Right cardiac atrium (tissue), 5 donors: ENCODE results near the gene PGF. TPM values are rescaled to one million over a fixed set of nuclear protein-coding genes. Genes with fewer than 3 reads are reported as not detected.

ENCODE experiments used
- ATAC-seq, 2 donors: fragments of 200-7000 bp; cut with Tn5 transposase; one replicate each; pipeline versions ENCODE4 v1.8.0 to v1.9.1; 2020; ENCODE audit warnings: moderate library complexity in 2 of 2, mild to moderate bottlenecking in 1 of 2
- DNase-seq, 3 donors: peaks; one replicate each; pipeline ENCODE4 v3.0.0-alpha.2; 2020
- H3K27ac ChIP-seq: one replicate; pipeline ENCODE4 v1.5.1; 2013; ENCODE audit warnings: mild to moderate bottlenecking, low read length, control low read depth, moderate library complexity
- H3K27me3 ChIP-seq: one replicate; pipeline ENCODE4 v1.6.1; 2013; ENCODE audit not compliant: control insufficient read depth, insufficient read depth
- H3K4me1 ChIP-seq: one replicate; pipeline ENCODE4 v1.6.1; 2013; ENCODE audit warnings: low read length; ENCODE audit not compliant: control insufficient read depth, insufficient read depth
- H3K4me3 ChIP-seq: one replicate; pipeline ENCODE4 v1.5.1; 2013; ENCODE audit warnings: low read length, control low read depth
- H3K9me3 ChIP-seq: one replicate; pipeline ENCODE4 v1.6.1; 2013; ENCODE audit warnings: low read length; ENCODE audit not compliant: control insufficient read depth
- WGBS: extraction: QIAGEN DNeasy Blood & Tissue Kit; methylation state at CpG from one replicate; pipeline ENCODE4 v1.1.7; 2013; 5-methylcytosine and 5-hydroxymethylcytosine counted together
- intact Hi-C, 4 donors: fragments of 100-400 bp; cut with DNase I; formaldehyde crosslinking; loops; one replicate each; pipeline versions ENCODE4 v1.11.0 to v1.14.0; 2022 to 2023
- polyA plus RNA-seq: library from polyadenylated mRNA; stranded (reverse); fragments of 200-250 nt; gene quantifications from one replicate; pipeline ENCODE4 v1.2.3, GENCODE V29; 2013
- total RNA-seq, 4 donors: library from RNA; stranded (reverse); fragmentation: NEBNext Ultra II Directional; extraction: Animal tissue kit (Norgen Biotek cat#: 25700); gene quantifications; one replicate each; pipeline ENCODE4 v1.2.1, GENCODE V29; 2021
- donor health status: healthy with polysubstance abuse.
- donor health status: DM: no; HTN: yes; CAD: no.
- donor health status: DM: no; HTN: no; CAD: no.
- donor health status: DM: no; HTN: yes; CAD: no; lungs with severe emphysema.
- donor health status: DM: yes; HTN: yes; CAD: no.

The PGF gene
- total and polyA plus RNA-seq, 5 donors: 2.9 to 5.9 (median 4.2) TPM

GRCh38 chr14:74956027-74956279, 556 bp upstream of the PGF start:
- H3K4me3 ChIP-seq: no peak overlapping the region
- WGBS: 81% methylated on average over 9 of the region's 9 CpGs
- intact Hi-C loops: no loop called here
- H3K4me1 ChIP-seq: no peaks in the 10 kb centered on the region
- no peaks in the 10 kb centered on the region for H3K9me3 ChIP-seq
- DNase-seq: no peak
- no peak for ATAC-seq
- H3K27ac ChIP-seq: no peak overlapping the region
- no peaks in the 10 kb centered on the region for H3K27me3 ChIP-seq

- no peaks in the 10 kb centered on the region for H3K4me1 ChIP-seq
- intact Hi-C loops: no loop called here
- H3K9me3 ChIP-seq: no peaks in the 10 kb centered on the region
- H3K27me3 ChIP-seq: no peaks in the 10 kb centered on the region
- ATAC-seq (peak; percentile 4 to 6), DNase-seq (no peak)
- peak overlapping the region; percentile 48 for H3K4me3 ChIP-seq
- H3K27ac ChIP-seq: no peak overlapping the region
- 5% methylated on average over 3 of the region's 3 CpGs for WGBS
Observed at GRCh38 chr14:74954947-74955228, 509 bp downstream of the PGF start.

- ATAC-seq (peak in 1 of 2 donors; percentile 3), DNase-seq (peak in 2 of 3 donors; percentile 74 to 75)
- Histone ChIP-seq H3K4me1 (no peaks in the 10 kb centered on the region), H3K27me3 (no peaks in the 10 kb centered on the region), H3K9me3 (no peaks in the 10 kb centered on the region), H3K27ac (no peak overlapping the region), H3K4me3 (peak overlapping the region; percentile 48)
- intact Hi-C loops: no loop called here
- 35% methylated on average over 18 of the region's 18 CpGs for WGBS
Observed at GRCh38 chr14:74954232-74954946, 1.0 kb downstream of the PGF start.

DNA sequence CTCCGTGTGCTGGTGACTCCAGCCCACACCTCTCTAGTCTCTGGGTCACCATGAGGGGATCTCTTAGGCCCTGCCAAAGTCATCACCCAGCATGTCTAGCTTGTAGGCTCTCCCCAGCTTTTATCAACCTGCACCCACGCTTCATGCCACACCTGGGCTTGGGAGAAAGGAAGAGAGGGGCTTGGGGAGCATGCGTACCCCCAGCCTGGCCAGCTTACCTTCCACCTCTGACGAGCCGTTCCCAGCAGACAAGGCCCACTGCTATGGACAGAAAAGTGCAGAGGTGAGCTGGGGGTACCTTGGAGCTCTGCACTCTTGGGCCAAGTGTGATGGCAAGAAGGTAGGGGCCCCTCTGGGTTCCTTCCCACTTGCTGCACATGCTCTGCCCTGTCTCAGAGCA, 1.7 kb downstream of the PGF start:
- no peak for ATAC-seq
- no peak for DNase-seq
- H3K4me1 ChIP-seq: no peaks in the 10 kb centered on the region
- H3K9me3 ChIP-seq: no peaks in the 10 kb centered on the region
- no peak overlapping the region for H3K27ac ChIP-seq
- 80% methylated on average over 5 of the region's 5 CpGs for WGBS
- H3K27me3 ChIP-seq: no peaks in the 10 kb centered on the region
- intact Hi-C loops: no loop called here
- no peak overlapping the region for H3K4me3 ChIP-seq

- 87% methylated on average over 18 of the region's 18 CpGs for WGBS
- intact Hi-C loops: no loop called here
- DNase-seq (no peak), ATAC-seq (no peak)
- H3K27me3 ChIP-seq: no peaks in the 10 kb centered on the region
- no peak overlapping the region for H3K27ac ChIP-seq
- H3K4me3 ChIP-seq: no peak overlapping the region
- H3K4me1 ChIP-seq: no peaks in the 10 kb centered on the region
- H3K9me3 ChIP-seq: no peaks in the 10 kb centered on the region
Observed at GRCh38 chr14:74952697-74953484, 2.5 kb downstream of the PGF start.

- no peaks in the 10 kb centered on the region for H3K4me1 ChIP-seq
- no peaks in the 10 kb centered on the region for H3K9me3 ChIP-seq
- no peak overlapping the region for H3K4me3 ChIP-seq
- no peak overlapping the region for H3K27ac ChIP-seq
- 78% methylated on average over 6 of the region's 6 CpGs for WGBS
- intact Hi-C loops: no loop called here
- ATAC-seq (no peak), DNase-seq (no peak)
- H3K27me3 ChIP-seq: no peaks in the 10 kb centered on the region
Observed at GRCh38 chr14:74952180-74952665, 3.2 kb downstream of the PGF start.

- no peaks in the 10 kb centered on the region for H3K4me1 ChIP-seq
- no peak overlapping the region for H3K4me3 ChIP-seq
- no peak for DNase-seq
- no peak overlapping the region for H3K27ac ChIP-seq
- no peaks in the 10 kb centered on the region for H3K9me3 ChIP-seq
- intact Hi-C loops: no loop called here
- no peak for ATAC-seq
- 63% methylated on average over 15 of the region's 15 CpGs for WGBS
- H3K27me3 ChIP-seq: no peaks in the 10 kb centered on the region
Observed at GRCh38 chr14:74951443-74952179, 3.8 kb downstream of the PGF start.

- 74% methylated on average over 9 of the region's 9 CpGs for WGBS
- no peak overlapping the region for H3K4me3 ChIP-seq
- intact Hi-C loops: no loop called here
- H3K27me3 ChIP-seq: no peaks in the 10 kb centered on the region
- DNase-seq: no peak
- no peaks in the 10 kb centered on the region for H3K4me1 ChIP-seq
- H3K9me3 ChIP-seq: no peaks in the 10 kb centered on the region
- no peak overlapping the region for H3K27ac ChIP-seq
- ATAC-seq: no peak
Observed at GRCh38 chr14:74950795-74951442, 4.5 kb downstream of the PGF start.

GRCh38 chr14:74949859-74950573, 5.4 kb downstream of the PGF start:
- no peak for ATAC-seq
- intact Hi-C loops: loop anchor here in 2 of 4 donors (5.0 to 10.0 kb wide), 3 partner anchors 55 to 137 kb away; partner anchors contain the start of gene EIF2B2 (in 1 of the 2)
- Histone ChIP-seq H3K27ac (no peak overlapping the region), H3K9me3 (no peaks in the 10 kb centered on the region), H3K4me1 (no peaks in the 10 kb centered on the region), H3K4me3 (no peak overlapping the region), H3K27me3 (no peaks in the 10 kb centered on the region)
- no peak for DNase-seq
- WGBS: 79% methylated on average over 17 of the region's 17 CpGs

GRCh38 chr14:74949191-74949601, 6.2 kb downstream of the PGF start:
- H3K4me1 ChIP-seq: no peaks in the 10 kb centered on the region
- no peak overlapping the region for H3K27ac ChIP-seq
- DNase-seq: no peak
- intact Hi-C loops: loop anchor here in 2 of 4 donors (5.0 to 10.0 kb wide), 3 partner anchors 56 to 138 kb away; partner anchors contain the start of gene EIF2B2 (in 1 of the 2)
- no peak for ATAC-seq
- WGBS: 93% methylated on average over 16 of the region's 16 CpGs
- no peaks in the 10 kb centered on the region for H3K9me3 ChIP-seq
- no peak overlapping the region for H3K4me3 ChIP-seq
- H3K27me3 ChIP-seq: no peaks in the 10 kb centered on the region
